ENCODE data around the gene NFS1. TPM values are rescaled to one million over a fixed set of nuclear protein-coding genes. Genes with fewer than 3 reads are reported as not detected.
A peak's percentile ranks its signal among the peaks of the same experiment; 100 is the strongest.

NFS1 gene
- total RNA-seq, 1 donor from 2014 or later = 26.7 TPM

- no peak for TF ChIP-seq CTCF (conservative IDR thresholded peaks at IDR 0.05)
- H3K4me3 Mint-ChIP-seq = no peak overlapping the region
- no peaks in the 10 kb centered on the region for H3K27me3 Mint-ChIP-seq
- H3K9me3 Mint-ChIP-seq = no peaks in the 10 kb centered on the region
- no peak overlapping the region for H3K27ac Mint-ChIP-seq
- H3K4me1 Mint-ChIP-seq (ENCODE audit: unreplicated experiment) = no peaks in the 10 kb centered on the region
- DNase-seq (ENCODE audit: extremely low spot score, unreplicated experiment) = peak; percentile 32
- H3K36me3 Mint-ChIP-seq = peaks cover 24% of the 10 kb centered on the region
Measured at GRCh38 chr20:35629427-35630145, 69.6 kb downstream of the NFS1 start.

GRCh38 chr20:35627121-35627520, 72.0 kb downstream of the NFS1 start:
- no peaks in the 10 kb centered on the region for H3K9me3 Mint-ChIP-seq
- peak; percentile 56 for DNase-seq (ENCODE audit: extremely low spot score, unreplicated experiment)
- TF ChIP-seq CTCF (conservative IDR thresholded peaks at IDR 0.05) = no peak
- H3K36me3 Mint-ChIP-seq = peaks cover 24% of the 10 kb centered on the region
- H3K27ac Mint-ChIP-seq = peak overlapping the region; percentile 55
- no peaks in the 10 kb centered on the region for H3K27me3 Mint-ChIP-seq
- no peaks in the 10 kb centered on the region for H3K4me1 Mint-ChIP-seq (ENCODE audit: unreplicated experiment)
- H3K4me3 Mint-ChIP-seq = no peak overlapping the region

GRCh38 chr20:35626386-35627001, 72.7 kb downstream of the NFS1 start:
- no peaks in the 10 kb centered on the region for H3K9me3 Mint-ChIP-seq
- H3K27ac Mint-ChIP-seq = no peak overlapping the region
- peaks cover 24% of the 10 kb centered on the region for H3K36me3 Mint-ChIP-seq
- peak; percentile 49 for DNase-seq (ENCODE audit: extremely low spot score, unreplicated experiment)
- TF ChIP-seq CTCF (conservative IDR thresholded peaks at IDR 0.05) = no peak
- no peaks in the 10 kb centered on the region for H3K27me3 Mint-ChIP-seq
- H3K4me3 Mint-ChIP-seq = no peak overlapping the region
- no peaks in the 10 kb centered on the region for H3K4me1 Mint-ChIP-seq (ENCODE audit: unreplicated experiment)

- no peak for DNase-seq (ENCODE audit: extremely low spot score, unreplicated experiment)
- H3K36me3 Mint-ChIP-seq = peaks cover 24% of the 10 kb centered on the region
- no peak for TF ChIP-seq CTCF (conservative IDR thresholded peaks at IDR 0.05)
- no peak overlapping the region for H3K4me3 Mint-ChIP-seq
- no peaks in the 10 kb centered on the region for H3K4me1 Mint-ChIP-seq (ENCODE audit: unreplicated experiment)
- no peaks in the 10 kb centered on the region for H3K27me3 Mint-ChIP-seq
- no peaks in the 10 kb centered on the region for H3K9me3 Mint-ChIP-seq
- H3K27ac Mint-ChIP-seq = no peak overlapping the region
Measured at GRCh38 chr20:35625584-35626385, 73.4 kb downstream of the NFS1 start.

- Mint-ChIP-seq H3K4me1 (ENCODE audit: unreplicated experiment) (peaks cover 5% of the 10 kb centered on the region), H3K9me3 (no peaks in the 10 kb centered on the region), H3K4me3 (no peak overlapping the region), H3K27me3 (peaks cover 4% of the 10 kb centered on the region), H3K36me3 (peaks cover 8% of the 10 kb centered on the region), H3K27ac (no peak overlapping the region)
- peak; percentile 49 for TF ChIP-seq CTCF (conservative IDR thresholded peaks at IDR 0.05)
- no peak for DNase-seq (ENCODE audit: extremely low spot score, unreplicated experiment)
Measured at GRCh38 chr20:35621560-35621946, 77.6 kb downstream of the NFS1 start.

All from type B pancreatic cell (in vitro differentiated cells).